K562 (cell line): ENCODE measurements around the gene MYO1D. TPM values are rescaled to one million over a fixed set of nuclear protein-coding genes. Genes with fewer than 3 reads are reported as not detected.

Source experiments
- CHD1 ChIP-seq: fragments of 200-600 bp; sonication (generic); IDR thresholded peaks from one replicate; pipeline ENCODE4 v1.6.1; 2012; ENCODE audit warnings: mild to moderate bottlenecking, moderate library complexity, low read length, inconsistent platforms
- CXXC5 ChIP-seq: fragments of 250-450 bp; sonication (Bioruptor Pico); IDR thresholded peaks from 2 replicates; pipeline ENCODE4 v1.8.0; 2022; ENCODE audit warnings: inconsistent platforms, mild to moderate bottlenecking, moderate library complexity
- GATA2 ChIP-seq: sonication (generic); formaldehyde crosslinking; IDR thresholded peaks from 2 replicates; pipeline ENCODE4 v1.4.0; 2020; ENCODE audit warnings: mild to moderate bottlenecking, missing genetic modification reagents
- HMGN3 ChIP-seq: IDR thresholded peaks from 2 replicates; pipeline ENCODE4 v1.6.1; 2011; ENCODE audit warnings: borderline replicate concordance, low read depth, mild to moderate bottlenecking, mixed read lengths, low read length; ENCODE audit not compliant: insufficient read length; ENCODE audit errors: extremely low read depth
- MEIS2 ChIP-seq: fragments of 450-650 bp; IDR thresholded peaks from 2 replicates; pipeline ENCODE4 v1.6.1; 2014; ENCODE audit warnings: mild to moderate bottlenecking; ENCODE audit not compliant: partially characterized antibody
- RBM14 ChIP-seq: fragments of 200-400 bp; formaldehyde crosslinking; IDR thresholded peaks from 2 replicates; pipeline ENCODE4 v1.6.1; 2018; ENCODE audit warnings: low read depth, mild to moderate bottlenecking, low read length, moderate library complexity, borderline replicate concordance; ENCODE audit not compliant: insufficient read depth
- TCF7L2 ChIP-seq: fragments of 150-350 bp; IDR thresholded peaks from 2 replicates; pipeline ENCODE4 v1.6.1; 2016; ENCODE audit warnings: low read depth, mild to moderate bottlenecking, low read length, moderate library complexity
- ZKSCAN8 ChIP-seq: fragments of 200-800 bp; sonication (Bioruptor generic); IDR thresholded peaks from 2 replicates; pipeline ENCODE4 v1.6.1; 2016; ENCODE audit warnings: missing genetic modification characterization, missing compliant biosample characterization
- polyA plus RNA-seq, 8 experiments: library from polyadenylated mRNA; depleted of rRNA in 4 of 8; stranded (reverse) in 5 of 8; unstranded in 3 of 8; fragments of >200 nt; fragmentation: Nextera tagmentation in 2 of 8; fragmentation: Illumina TruSeq in 1 of 8; extraction: Ambion mirVana in 2 of 8; extraction: Trizol in 1 of 8; gene quantifications; 2 replicates each; pipeline versions ENCODE4 v1.2.1 to v1.2.3, GENCODE V29; 2011 to 2014; ENCODE audit warnings: inconsistent platforms in 1 of 8, missing spikeins in 1 of 8
- total RNA-seq, 7 experiments: library from RNA; depleted of rRNA in 6 of 7; stranded (reverse); fragments of >200 nt in 6 of 7; fragmentation: Illumina TruSeq in 2 of 7; extraction: Trizol in 2 of 7; gene quantifications; 2 replicates each; pipeline versions ENCODE4 v1.2.1 to v1.2.3, GENCODE V29; 2011 to 2021; ENCODE audit warnings: low replicate concordance in 1 of 7
- TF ChIP-seq, protein P1 (sequence below), 2 experiments: IDR thresholded peaks; 2 replicates each; pipeline ENCODE4 v1.6.1; 2012; ENCODE audit warnings: improper control_type of control experiment in 2 of 2, low read depth in 2 of 2, low read length in 2 of 2, borderline replicate concordance in 1 of 2
- TF ChIP-seq, protein P2 (sequence below): sonication (generic); formaldehyde crosslinking; IDR thresholded peaks from 2 replicates; pipeline ENCODE4 v1.8.0; 2023; ENCODE audit warnings: mild to moderate bottlenecking, missing genetic modification reagents
- TF ChIP-seq, protein P3 (sequence below): IDR thresholded peaks from 2 replicates; pipeline ENCODE4 v1.6.1; 2011; ENCODE audit warnings: borderline replicate concordance, low read depth, mild to moderate bottlenecking, moderate library complexity, low read length; ENCODE audit not compliant: insufficient read depth, poor library complexity, severe bottlenecking
- TF ChIP-seq, protein P4 (sequence below): IDR thresholded peaks from 2 replicates; pipeline ENCODE4 v1.6.1; 2014; ENCODE audit warnings: antibody characterized with exemption
- TF ChIP-seq, protein P5 (sequence below): fragments of 250-450 bp; sonication (Bioruptor Pico); IDR thresholded peaks from 2 replicates; pipeline ENCODE4 v1.4.0; 2020

The MYO1D gene
- total and polyA plus RNA-seq, 9 of the 15 experiments (the other 6 are each of a cell fraction or from before 2014, with no cell fraction given): 2.1 to 71.2 (median 45.4) TPM

DNA sequence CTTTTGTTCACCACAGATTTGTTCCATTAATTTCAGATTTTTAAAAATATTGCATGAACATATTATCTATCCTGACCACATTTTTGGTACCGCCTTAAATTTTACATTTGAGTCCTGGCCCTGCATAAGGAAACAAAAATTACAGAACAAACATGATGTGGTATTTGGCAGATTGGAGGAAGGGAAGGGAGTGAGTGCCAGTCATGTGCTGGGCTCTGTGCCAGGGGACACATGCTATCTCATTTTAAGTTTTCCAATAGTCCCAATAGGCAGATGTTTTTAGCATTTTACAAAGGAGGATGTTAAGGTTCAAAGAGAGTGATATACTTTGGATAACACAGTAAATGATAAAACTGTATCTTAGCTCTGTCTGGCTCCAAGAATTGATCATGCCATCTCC is 205.0 kb downstream of the MYO1D start (continued):
- TF ChIP-seq, protein P1, sequence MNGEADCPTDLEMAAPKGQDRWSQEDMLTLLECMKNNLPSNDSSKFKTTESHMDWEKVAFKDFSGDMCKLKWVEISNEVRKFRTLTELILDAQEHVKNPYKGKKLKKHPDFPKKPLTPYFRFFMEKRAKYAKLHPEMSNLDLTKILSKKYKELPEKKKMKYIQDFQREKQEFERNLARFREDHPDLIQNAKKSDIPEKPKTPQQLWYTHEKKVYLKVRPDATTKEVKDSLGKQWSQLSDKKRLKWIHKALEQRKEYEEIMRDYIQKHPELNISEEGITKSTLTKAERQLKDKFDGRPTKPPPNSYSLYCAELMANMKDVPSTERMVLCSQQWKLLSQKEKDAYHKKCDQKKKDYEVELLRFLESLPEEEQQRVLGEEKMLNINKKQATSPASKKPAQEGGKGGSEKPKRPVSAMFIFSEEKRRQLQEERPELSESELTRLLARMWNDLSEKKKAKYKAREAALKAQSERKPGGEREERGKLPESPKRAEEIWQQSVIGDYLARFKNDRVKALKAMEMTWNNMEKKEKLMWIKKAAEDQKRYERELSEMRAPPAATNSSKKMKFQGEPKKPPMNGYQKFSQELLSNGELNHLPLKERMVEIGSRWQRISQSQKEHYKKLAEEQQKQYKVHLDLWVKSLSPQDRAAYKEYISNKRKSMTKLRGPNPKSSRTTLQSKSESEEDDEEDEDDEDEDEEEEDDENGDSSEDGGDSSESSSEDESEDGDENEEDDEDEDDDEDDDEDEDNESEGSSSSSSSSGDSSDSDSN (IDR thresholded peaks at IDR 0.05; ENCODE audit: borderline replicate concordance in 1 of 2, low read depth in 2 of 2, low read length in 2 of 2): no peak
- TF ChIP-seq, protein P2, sequence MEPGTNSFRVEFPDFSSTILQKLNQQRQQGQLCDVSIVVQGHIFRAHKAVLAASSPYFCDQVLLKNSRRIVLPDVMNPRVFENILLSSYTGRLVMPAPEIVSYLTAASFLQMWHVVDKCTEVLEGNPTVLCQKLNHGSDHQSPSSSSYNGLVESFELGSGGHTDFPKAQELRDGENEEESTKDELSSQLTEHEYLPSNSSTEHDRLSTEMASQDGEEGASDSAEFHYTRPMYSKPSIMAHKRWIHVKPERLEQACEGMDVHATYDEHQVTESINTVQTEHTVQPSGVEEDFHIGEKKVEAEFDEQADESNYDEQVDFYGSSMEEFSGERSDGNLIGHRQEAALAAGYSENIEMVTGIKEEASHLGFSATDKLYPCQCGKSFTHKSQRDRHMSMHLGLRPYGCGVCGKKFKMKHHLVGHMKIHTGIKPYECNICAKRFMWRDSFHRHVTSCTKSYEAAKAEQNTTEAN (CRISPR knock-in tag): no peak
- TF ChIP-seq HMGN3: no peak
- no peak for TF ChIP-seq MEIS2
- no peak for TF ChIP-seq TCF7L2
- TF ChIP-seq, protein P3, sequence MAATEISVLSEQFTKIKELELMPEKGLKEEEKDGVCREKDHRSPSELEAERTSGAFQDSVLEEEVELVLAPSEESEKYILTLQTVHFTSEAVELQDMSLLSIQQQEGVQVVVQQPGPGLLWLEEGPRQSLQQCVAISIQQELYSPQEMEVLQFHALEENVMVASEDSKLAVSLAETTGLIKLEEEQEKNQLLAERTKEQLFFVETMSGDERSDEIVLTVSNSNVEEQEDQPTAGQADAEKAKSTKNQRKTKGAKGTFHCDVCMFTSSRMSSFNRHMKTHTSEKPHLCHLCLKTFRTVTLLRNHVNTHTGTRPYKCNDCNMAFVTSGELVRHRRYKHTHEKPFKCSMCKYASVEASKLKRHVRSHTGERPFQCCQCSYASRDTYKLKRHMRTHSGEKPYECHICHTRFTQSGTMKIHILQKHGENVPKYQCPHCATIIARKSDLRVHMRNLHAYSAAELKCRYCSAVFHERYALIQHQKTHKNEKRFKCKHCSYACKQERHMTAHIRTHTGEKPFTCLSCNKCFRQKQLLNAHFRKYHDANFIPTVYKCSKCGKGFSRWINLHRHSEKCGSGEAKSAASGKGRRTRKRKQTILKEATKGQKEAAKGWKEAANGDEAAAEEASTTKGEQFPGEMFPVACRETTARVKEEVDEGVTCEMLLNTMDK: no peak
- no peak for TF ChIP-seq RBM14
- TF ChIP-seq ZKSCAN8: no peak
- TF ChIP-seq, protein P4, sequence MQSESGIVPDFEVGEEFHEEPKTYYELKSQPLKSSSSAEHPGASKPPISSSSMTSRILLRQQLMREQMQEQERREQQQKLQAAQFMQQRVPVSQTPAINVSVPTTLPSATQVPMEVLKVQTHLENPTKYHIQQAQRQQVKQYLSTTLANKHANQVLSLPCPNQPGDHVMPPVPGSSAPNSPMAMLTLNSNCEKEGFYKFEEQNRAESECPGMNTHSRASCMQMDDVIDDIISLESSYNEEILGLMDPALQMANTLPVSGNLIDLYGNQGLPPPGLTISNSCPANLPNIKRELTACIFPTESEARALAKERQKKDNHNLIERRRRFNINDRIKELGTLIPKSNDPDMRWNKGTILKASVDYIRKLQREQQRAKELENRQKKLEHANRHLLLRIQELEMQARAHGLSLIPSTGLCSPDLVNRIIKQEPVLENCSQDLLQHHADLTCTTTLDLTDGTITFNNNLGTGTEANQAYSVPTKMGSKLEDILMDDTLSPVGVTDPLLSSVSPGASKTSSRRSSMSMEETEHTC: no peak
- no peak for TF ChIP-seq GATA2 (CRISPR knock-in tag)
- no peak for TF ChIP-seq CXXC5 (CRISPR knock-in tag)
- TF ChIP-seq CHD1: no peak
- TF ChIP-seq, protein P5, sequence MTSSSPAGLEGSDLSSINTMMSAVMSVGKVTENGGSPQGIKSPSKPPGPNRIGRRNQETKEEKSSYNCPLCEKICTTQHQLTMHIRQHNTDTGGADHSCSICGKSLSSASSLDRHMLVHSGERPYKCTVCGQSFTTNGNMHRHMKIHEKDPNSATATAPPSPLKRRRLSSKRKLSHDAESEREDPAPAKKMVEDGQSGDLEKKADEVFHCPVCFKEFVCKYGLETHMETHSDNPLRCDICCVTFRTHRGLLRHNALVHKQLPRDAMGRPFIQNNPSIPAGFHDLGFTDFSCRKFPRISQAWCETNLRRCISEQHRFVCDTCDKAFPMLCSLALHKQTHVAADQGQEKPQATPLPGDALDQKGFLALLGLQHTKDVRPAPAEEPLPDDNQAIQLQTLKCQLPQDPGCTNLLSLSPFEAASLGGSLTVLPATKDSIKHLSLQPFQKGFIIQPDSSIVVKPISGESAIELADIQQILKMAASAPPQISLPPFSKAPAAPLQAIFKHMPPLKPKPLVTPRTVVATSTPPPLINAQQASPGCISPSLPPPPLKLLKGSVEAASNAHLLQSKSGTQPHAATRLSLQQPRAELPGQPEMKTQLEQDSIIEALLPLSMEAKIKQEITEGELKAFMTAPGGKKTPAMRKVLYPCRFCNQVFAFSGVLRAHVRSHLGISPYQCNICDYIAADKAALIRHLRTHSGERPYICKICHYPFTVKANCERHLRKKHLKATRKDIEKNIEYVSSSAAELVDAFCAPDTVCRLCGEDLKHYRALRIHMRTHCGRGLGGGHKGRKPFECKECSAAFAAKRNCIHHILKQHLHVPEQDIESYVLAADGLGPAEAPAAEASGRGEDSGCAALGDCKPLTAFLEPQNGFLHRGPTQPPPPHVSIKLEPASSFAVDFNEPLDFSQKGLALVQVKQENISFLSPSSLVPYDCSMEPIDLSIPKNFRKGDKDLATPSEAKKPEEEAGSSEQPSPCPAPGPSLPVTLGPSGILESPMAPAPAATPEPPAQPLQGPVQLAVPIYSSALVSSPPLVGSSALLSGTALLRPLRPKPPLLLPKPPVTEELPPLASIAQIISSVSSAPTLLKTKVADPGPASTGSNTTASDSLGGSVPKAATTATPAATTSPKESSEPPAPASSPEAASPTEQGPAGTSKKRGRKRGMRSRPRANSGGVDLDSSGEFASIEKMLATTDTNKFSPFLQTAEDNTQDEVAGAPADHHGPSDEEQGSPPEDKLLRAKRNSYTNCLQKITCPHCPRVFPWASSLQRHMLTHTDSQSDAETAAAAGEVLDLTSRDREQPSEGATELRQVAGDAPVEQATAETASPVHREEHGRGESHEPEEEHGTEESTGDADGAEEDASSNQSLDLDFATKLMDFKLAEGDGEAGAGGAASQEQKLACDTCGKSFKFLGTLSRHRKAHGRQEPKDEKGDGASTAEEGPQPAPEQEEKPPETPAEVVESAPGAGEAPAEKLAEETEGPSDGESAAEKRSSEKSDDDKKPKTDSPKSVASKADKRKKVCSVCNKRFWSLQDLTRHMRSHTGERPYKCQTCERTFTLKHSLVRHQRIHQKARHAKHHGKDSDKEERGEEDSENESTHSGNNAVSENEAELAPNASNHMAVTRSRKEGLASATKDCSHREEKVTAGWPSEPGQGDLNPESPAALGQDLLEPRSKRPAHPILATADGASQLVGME (CRISPR knock-in tag): no peak
